DMS53 (cell line): ENCODE results near the gene KRT84.

ENCODE experiments used
- DNase-seq: peaks from one replicate; lab custom pipeline; 2025; lab: John Stamatoyannopoulos, UW

Gene KRT84

DNA sequence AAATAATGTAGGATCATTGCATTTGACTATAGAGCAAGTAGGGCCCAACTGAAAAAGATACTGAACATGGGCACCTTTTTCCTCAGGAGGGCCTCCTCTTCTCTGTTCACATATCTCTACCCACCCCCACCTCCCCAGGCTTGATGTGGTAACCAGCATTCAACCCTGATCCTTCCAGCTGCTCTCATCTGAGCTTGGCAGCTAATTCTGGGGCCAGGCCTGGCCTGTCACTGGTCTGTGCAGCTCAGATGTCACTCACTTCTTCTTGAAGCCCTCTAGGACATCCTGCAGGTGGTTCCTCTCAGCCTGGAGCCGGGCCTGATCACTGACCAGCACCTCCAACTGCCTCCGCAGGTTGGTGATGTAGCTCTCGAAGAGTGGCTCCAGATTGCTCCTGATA, 2.1 kb downstream of the KRT84 start:
- no peak for DNase-seq

DNA sequence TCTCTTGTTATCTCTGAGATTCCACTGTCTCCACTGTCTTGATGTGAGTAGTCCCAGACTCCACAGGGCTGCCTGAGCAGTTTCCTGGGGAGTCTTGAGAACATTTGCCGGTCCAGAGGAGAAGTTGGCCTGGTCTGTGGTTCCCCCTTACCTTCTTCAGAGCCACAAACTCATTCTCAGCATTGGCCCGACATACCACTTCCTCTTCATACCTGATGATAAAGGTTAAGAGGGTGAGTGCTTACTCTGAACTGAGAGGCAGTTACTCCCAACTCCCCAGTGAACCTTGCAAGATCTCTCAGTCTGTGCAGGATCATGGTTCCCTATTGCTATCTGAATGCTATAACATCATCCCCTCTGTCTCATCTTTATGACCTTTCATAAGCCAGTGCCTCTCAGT, 2.6 kb downstream of the KRT84 start:
- no peak for DNase-seq

DNA sequence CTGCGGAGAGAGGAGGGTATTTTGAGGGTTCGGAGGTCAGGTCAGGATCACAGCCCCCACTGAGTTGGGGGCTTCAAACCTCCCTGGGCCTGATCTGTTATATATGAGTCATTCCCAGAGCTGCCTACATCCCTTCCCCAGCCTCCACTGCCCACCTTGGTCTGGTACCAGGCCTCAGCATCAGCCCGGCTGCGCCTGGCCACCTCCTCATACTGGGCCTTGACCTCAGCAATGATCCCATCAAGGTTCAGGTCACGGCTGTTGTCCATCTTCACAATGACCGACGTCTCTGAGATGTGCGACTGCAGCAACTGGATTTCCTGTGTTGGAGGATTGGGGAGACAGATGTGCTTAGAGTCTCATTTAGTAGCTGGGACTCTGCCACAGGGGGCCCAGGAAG, 4.2 kb downstream of the KRT84 start:
- DNase-seq, result no peak

DNA sequence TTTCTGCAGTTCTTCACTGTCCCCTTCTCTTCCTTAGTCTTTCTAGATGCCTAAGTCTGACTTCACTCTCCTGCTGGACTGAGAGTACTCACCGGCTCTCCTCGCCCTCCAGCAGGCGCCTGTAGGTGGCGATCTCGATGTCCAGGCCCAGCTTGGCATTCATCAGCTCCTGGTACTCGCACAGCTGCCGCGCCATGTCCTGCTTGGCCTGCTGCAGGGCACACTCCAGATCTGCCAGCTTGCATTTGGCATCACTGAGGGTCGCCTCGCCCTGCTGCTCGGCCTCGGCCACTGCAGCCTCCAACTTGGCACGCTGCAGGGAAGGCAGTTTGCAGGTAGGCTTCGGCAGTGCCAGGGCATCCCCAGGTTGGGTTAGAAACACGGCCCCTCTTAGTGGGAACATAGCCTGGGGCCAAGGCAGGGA, 5.2 kb downstream of the KRT84 start:
- DNase-seq, result peak; percentile 68

DNA sequence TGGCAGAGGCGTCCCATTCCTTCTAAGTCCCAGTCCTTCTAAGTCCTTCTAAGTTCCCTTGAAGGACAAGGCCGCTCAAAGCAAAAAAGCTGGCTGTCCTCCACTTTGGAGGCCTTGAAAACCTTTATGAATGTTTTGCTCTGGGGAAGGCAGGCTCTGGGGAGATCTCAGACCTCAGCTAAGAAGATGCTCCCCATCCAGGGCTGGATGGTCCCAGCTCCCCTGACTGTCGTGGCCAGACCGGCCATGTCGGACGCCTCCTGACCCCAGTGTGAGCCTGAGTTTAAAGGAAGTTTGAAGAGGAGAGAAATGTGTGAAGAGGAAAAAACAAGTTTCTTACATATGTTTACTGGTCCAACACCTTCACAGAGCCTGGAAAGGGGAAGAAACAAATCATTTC, 5.9 kb downstream of the KRT84 start:
- no peak for DNase-seq

DNA sequence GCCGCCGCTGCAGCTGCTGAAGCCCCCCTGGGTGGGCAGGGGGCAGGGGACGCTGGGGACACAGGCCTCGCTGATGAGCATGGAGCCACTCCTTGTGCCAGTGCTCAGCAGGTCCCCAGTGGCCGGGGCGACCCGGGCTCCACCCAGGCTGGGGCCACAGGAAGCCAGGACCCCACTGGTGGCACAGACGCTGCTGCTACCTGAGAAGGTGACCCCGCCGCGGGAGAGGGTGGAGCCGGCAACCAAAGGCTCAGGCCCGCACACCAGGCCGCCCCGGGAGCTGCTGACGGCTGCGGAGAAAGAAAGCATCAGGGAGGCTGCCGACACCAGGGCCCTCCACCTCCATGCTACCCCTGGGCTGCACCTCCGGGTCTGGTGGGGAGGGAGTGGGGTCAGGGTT, 7.4 kb downstream of the KRT84 start:
- no peak for DNase-seq

DNA sequence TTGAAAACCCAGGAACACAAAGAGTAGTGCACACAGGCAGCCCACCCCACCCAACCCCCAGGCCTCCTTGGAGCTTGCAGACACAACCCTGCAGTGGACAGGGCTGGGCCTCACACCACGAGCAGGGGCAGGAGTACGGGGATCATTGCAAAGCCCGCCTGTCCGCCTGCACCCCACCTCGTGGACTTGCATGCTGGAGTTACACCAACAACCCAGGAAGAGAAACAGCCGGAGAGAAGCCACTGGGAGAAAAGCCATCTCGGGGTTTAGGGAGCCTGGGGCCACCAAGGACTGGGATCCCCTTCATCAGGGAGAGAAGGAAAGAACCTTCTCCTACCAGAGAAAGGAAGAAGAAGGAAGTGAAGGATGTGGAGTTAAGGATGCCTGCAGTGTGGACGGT, 8.2 kb downstream of the KRT84 start:
- no peak for DNase-seq

DNA sequence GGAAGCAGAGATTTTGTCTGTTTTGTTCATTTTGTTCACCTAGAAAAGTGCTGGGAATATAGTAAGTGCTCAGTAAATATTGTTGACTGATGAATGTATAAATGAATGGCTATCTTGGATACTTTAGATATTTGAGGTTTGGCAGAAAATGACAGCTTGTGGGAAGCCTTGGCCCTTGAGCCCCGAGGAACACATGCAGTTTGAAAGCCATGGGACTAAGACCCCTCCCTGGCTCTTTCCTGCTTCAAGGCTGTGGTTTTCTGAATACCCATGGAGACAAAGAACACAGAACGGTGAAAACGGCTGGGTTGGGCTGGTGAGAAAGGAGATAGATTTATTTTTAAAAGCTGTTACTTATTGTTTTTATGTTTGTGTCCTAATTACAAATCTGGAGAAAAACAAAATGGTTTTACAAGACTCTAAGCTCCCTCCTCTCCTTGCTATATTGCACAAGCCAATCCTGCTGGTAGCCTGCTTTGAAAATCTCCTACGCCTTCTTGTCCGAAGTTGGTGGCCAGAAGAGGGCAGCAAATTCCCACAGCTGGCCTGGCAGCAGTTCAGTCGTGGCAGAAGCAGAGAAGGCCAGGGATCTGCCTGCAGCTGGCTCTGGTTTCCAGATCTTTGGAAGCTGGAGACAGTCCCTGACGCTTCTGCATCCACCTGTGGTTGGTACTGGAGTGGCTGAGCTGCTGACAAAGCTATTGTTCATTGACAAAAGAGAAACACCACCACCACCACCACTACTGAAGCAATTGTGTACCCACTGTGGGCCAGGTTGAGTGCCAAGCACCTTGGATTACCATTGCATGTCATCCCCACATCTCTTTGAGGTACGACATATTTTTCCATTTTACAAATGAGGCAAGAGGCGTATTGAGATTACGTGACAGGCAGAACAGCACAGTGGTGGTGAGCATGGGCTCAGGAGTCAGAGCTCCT, 13.0 kb downstream of the KRT84 start:
- DNase-seq, result peak; percentile 91

DNA sequence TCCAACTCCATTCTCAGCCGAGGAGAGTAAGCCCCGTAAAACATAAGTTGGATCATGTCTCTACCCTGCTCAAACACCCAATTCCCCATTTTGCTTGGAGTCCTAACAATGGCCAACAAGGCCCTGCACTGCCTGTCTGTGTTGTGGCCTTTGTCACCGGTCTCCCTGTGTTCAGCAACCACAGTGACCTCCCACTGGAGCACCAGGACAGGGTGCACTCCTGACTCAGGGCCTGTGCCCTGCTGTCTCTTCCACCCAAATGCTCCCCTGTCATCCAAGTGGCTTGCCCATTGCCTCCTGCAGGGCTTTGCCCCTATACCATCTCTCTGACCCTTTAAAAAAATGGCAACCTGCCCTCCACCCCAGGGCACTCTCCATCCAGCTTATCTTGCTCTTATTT, 13.7 kb downstream of the KRT84 start:
- DNase-seq, result no peak

DNA sequence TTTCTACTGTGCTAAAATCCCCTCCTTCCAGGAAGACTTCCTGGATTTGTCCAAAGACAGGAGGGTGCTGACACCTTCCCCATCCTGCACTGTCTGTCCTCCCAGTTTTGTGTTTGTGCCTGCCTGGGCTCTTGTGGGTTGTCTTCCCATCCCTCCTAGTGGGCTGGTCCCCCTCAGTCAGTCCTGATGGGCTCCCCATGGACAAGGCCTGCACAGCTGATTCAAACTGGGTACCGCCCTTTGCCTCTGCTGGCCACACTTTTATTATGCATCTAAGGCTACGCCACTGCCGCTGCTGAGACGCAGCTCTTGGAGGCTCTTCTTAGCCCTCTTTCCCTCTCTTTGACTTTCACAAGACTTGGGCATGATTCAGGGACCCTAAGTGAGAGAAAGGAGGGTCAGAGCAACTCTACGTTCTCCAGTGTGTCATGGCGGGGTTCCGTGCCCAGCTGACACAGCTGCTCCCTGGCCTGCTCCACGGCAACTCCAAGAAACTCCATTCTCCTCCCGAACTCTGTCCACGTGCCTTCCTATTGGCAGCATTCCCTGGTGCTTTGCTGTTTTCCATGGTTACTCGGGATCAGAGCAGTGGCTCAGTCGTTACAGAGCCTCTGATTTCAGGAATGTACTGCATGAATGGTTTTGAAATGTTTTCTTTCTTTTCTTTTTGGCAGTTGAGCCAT, 14.4 kb downstream of the KRT84 start:
- no peak for DNase-seq

DNA sequence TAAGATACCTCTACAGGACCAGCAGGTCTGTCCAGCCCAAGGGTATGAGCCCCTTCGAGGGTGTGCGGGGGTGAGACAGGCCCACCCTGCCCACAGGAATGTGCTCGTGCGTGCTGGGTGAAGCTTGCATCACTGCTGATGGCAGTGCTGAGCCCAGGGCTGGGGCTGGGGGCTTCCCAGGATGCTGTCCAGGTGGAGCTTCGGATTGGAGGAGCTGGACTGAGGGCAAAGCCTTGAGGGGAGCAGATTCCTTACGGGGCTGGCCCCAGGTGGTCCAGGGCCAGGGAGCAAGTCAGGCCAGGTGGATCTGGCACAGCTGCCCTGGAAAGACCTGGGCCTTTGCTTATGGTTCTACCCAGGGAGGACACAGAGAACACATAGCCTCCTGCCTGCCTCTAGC, 15.6 kb downstream of the KRT84 start:
- DNase-seq, result no peak

DNA sequence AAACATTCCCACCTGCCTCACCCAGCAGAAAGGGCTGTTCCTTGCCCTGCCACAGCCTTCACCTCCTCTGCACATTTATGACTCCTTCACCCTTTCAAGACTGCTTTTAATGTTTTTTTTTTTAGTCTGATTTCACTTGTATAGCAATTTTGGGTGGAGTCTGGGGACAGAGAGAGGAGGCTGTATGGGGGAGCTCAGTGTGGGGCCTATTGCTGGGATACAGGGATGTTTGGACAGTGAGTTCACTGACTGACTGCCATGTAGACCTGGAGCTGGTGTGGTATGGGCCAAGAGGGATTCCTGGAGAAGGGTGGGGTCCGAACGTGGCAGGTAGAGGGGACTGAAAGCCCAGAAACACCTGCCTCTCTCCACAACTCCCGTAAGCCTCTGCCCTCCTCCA, 16.2 kb downstream of the KRT84 start:
- DNase-seq, result no peak

DNA sequence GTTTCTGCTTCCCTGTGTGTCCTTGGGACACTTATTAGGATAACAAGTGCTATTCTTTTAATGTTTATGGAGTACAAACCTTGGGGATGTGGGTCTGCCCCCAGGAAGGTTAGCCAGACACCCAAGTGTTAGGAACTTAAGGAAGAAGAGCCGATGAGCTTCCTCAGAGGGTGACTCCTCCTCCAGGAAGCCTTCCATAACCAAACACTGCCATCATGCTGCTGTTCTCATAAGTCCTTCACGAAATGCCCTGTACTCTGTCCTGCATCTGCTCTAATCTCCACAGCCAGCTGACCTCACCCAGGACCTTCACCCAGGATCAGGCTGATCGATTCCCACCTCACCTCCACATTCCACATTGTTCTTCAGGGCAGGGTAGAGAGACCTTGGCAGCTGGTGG, 16.9 kb downstream of the KRT84 start:
- DNase-seq, result no peak

DNA sequence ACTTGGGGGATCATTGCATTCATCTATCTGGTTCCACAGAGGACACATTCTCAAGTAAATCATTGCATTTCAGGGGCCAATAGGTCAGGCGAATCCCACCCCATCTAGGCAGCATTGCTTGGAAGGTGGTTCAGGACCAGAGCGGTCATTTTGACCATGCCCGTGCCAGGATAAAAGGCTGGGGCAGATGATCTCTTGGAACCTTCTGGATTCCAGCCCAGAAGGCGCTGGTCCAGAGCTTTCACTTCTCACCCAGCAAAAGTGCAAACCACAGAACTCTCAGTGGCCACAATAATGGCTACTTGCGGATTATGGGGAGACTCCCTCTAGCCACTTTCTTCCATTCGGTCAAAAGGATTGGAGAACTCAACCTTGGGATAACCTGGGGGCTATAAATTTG, 17.6 kb downstream of the KRT84 start:
- DNase-seq, result no peak

DNA sequence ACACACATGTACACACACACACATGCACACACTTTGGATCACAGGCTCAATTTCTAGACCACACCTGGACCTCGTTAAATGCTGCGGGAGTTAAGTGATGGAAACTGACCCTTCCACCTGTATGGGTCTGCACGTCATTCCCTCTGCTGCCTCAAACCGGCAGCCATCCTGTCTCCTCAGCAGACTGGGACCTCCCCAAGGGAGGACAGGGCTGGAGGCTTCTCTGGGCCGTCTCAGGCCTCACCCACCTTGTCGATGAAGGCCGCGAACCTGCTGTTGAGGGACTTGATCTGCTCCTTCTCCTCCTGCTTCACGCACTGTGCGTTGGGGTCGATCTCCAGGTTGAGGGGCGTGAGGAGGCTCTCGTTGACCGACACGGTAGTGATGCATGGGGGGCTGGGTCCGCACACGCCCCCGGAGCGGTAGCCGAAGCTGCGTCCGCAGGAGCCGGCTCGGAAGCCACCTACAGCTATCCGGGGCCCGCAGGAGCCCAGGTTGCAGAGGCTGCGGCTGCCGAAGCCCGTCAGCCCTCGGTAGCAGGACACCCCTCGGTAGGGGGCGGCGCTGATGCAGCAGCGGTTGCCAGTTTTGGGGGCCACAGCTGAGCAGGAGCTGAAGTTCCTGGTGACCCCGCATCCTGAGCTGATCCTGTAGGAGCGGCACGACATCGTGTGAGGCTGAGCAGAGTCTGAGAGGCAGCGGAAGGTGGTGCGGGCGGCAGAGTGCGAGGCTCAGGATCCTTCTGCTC, 18.5 kb downstream of the KRT84 start, which contains the start of gene KRT85:
KRT85 (minus strand) TSS at position 744 of the 748 bp plus-strand sequence; CDS start at position 668, 76 bp downstream.
- no peak for DNase-seq

DNA sequence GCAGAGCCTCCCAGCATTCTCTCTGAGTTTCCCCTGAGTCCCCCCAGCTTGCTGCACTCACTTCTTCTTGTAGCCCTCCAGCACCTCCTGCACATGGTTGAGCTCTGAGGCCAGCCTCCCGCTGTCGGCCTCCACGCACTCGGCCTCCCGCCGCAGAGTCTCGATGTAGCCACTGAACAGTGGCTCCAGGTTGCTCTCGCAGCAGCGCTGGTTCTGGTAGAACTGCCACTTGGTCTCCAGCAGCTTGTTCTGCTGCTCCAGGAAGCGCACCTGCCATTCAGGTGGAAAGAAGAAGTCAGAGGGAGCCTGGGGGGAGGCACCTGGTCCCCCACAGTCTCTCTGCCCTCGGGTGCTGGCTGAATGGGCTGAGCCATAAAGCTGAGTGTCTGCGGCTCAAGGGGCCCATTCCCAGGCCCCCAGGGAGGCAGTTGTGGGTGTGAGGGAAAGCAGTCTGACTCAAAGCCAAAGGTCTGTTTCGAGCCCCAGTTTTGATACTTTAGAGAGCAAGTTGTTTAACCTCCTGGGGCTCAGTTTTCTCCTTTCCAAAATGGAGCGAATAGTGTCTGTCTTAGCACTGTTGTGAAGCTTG, 20.5 kb downstream of the KRT84 start:
- DNase-seq, result no peak

DNA sequence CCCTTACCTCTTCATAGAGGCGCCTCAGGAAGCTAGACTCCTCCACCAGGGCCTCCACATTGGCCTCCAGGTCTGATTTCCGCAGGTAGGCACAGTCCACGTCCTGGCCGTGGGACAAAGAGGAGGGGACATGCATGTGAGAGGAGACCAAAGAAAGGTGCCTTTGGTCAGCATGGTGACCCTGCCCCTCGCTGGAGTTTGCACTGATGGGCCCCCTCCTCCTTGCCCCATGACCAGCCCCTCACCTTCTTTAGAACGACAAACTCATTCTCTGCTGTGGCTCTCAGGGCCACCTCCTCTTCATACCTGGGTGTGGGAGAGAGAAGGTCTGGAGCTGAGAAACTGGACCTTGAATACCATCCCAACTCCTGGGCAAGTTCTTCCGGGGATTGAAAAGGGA, 21.4 kb downstream of the KRT84 start:
- DNase-seq, result no peak

DNA sequence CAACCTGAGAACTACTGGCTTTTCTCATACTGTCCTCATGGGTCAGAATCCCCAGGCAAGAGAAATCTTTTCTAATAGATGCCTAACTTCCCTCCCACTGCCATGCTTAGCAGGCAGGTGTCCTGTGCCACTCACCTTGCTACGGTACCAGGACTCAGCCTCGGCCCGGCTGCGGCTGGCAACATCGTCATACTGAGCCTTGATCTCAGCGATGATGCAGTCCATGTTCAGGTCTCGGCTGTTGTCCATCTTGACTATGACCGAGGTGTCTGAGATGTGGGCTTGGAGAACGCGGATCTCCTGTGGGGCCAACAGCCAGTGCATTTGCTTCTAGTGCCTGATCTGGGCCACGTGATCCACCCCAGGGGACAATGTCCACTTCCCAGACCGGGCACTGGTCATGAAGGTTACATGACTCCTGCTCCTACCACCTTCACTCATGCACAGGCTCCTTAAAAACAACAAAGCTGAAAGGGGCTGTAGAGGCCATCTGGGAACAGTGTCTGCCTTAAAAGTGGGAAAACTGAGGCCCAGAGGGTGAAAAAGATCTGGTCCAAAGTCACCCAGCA, 22.3 kb downstream of the KRT84 start:
- no peak for DNase-seq

DNA sequence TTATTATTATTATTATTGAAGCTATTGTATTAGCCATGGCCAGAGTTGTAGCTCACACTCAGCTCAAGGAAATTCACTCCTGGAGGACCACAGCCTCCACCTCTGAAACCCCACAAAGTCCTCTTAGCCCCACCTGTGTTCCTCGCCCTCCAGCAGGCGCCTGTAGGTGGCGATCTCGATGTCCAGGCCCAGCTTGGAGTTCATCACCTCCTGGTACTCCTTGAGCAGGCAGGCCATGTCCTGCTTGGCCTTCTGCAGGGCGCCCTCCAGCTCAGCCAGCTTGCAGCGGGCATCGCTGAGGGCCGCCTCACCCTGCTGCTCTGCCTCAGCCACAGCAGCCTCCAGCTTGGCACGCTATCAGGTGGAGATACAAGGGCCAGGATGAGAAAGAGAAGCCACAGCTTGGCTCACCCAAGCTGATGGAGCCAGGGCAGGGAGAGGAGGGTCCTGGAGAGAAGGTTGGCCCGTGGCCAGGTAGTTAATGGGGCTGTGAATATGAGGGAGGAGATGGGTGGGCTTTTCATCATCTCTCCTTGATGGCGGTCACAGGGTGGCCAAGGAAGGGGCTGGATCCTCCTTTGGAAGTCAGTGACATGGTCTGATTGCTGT, 23.2 kb downstream of the KRT84 start:
- peak; percentile 19 for DNase-seq

DNA sequence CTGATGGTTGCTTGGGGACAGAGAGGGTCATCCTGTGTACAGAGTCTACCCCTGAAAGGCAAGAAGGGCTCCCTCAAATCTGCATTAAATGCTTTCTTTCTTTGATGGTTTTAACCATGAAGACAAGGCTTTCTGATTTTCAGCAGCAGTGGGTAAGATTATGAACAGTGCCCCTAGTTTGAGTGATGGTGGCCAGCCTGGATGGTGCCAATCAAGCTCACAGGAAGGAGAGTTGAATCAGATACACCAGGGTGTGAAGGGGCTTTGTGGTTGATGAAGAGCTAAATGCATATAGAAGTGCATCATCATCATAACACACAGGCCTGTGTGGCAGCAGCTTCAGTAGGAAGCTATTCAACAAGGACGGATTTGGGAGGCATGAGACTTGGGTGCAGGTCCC, 23.9 kb downstream of the KRT84 start:
- no peak for DNase-seq

DNA sequence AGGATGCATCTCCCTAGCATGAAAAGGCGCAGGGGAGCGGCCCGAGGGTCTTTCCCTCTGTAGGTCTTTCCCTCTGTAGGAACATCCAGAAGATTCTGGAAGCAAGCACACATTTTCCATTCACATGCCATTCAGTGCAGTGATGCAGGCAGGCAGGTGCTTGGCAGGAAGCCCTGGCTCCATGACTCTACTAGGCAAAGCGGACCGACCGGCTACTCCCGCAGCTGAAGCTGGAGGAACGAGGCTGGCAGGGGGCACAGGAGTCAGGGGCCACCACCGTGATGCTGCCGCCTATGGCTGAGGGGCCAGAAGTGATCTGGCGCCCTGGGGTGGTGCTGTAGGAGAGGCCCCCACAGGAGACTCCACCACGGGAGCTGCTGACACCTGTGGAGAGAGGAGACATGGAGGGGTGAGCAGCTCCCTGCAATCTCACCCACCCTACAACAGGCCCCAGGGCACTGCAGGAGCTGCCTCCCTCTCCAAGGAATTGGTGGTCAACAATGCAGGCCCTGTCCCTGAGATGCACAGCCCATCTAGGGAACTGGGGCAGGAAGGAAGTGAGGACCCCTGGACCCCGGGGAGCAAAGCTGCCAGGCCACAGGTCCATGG, 24.7 kb downstream of the KRT84 start:
- DNase-seq, result no peak
